ENCODE results near the gene PKN2. TPM values are rescaled to one million over a fixed set of nuclear protein-coding genes. Genes with fewer than 3 reads are reported as not detected.

The PKN2 gene
- total RNA-seq, 1 donor from 2014 or later: 65.1 TPM

DNA sequence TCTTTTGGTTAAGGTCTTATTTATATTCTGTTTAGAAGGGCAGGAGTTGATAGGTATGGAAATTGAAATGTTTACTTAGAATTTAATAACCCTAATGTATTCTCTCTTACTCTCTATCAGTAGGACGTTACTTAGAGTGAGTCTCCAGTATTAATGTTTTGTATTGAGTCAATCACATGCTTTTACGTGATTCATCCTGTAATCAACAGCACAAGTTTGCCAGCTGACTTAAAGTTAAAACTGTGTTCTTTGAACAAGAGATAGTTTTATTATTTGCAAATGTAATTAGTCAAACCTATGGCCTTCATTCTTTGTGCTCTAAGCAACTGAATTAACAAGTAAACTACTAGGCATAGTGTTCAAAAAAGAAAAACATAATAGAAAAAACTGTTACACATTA is 57.3 kb downstream of the PKN2 start:
- no peak for DNase-seq (ENCODE audit: low spot score in 2 of 2, unreplicated experiment in 2 of 2)
- TF ChIP-seq, protein P1, sequence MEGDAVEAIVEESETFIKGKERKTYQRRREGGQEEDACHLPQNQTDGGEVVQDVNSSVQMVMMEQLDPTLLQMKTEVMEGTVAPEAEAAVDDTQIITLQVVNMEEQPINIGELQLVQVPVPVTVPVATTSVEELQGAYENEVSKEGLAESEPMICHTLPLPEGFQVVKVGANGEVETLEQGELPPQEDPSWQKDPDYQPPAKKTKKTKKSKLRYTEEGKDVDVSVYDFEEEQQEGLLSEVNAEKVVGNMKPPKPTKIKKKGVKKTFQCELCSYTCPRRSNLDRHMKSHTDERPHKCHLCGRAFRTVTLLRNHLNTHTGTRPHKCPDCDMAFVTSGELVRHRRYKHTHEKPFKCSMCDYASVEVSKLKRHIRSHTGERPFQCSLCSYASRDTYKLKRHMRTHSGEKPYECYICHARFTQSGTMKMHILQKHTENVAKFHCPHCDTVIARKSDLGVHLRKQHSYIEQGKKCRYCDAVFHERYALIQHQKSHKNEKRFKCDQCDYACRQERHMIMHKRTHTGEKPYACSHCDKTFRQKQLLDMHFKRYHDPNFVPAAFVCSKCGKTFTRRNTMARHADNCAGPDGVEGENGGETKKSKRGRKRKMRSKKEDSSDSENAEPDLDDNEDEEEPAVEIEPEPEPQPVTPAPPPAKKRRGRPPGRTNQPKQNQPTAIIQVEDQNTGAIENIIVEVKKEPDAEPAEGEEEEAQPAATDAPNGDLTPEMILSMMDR (IDR thresholded peaks at IDR 0.05; ENCODE audit: unreplicated experiment): no peak

DNA sequence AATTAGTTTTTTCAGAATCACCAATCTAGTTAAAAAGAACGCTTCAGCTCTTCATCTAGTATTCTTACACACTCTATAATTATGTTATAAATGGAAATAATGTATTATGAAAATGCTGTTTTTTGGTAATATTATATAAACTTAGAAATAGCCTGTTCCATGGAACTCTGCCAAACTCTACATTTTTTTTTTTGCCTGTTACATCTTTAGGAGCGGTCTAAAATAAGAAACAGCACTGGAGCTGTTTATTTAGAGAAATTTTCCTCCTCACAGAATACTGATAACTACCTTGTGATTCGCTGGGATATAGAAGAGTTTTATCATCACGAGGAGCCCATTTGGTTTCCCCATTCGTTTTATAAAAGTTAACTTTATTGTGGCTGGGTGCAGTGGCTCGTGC is 58.5 kb downstream of the PKN2 start:
- TF ChIP-seq, protein P1 (IDR thresholded peaks at IDR 0.05; ENCODE audit: unreplicated experiment): no peak
- DNase-seq (ENCODE audit: low spot score in 2 of 2, unreplicated experiment in 2 of 2): no peak
- peaks cover 1% of the 10 kb centered on the region for H3K4me1 Mint-ChIP-seq
- no peaks in the 10 kb centered on the region for H3K27me3 Mint-ChIP-seq (ENCODE audit: low read depth)
- H3K27ac Mint-ChIP-seq: no peak overlapping the region
- peaks cover 9% of the 10 kb centered on the region for H3K9me3 Mint-ChIP-seq
- no peak overlapping the region for H3K4me3 Mint-ChIP-seq
- peaks cover 36% of the 10 kb centered on the region for H3K36me3 Mint-ChIP-seq

More for the DNA sequence above, 57.3 kb downstream of the PKN2 start:
- Mint-ChIP-seq H3K4me3 (no peak overlapping the region), H3K4me1 (peaks cover 1% of the 10 kb centered on the region), H3K9me3 (peaks cover 9% of the 10 kb centered on the region), H3K27me3 (ENCODE audit: low read depth) (no peaks in the 10 kb centered on the region), H3K36me3 (peaks cover 38% of the 10 kb centered on the region), H3K27ac (no peak overlapping the region)

DNA sequence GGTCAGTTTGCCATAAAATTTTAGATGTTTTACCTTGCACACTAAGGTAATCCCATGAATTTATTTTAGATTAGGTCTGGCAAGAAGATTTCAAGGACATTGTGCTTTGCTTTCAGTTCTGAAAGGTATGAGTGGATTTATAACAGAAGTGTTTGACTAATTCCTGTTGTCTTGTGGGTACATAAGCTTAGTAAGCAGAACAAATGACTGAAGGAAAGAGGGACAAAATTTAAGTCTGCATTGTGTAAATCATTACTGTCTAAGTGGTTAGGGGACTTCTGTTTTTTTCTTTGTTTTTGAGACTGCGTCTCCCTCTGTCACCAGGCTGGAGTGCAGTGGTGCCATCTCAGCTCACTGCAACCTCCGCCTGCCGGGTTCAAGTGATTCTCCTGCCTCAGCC is 60.1 kb downstream of the PKN2 start:
- H3K4me1 Mint-ChIP-seq: peaks cover 1% of the 10 kb centered on the region
- DNase-seq (ENCODE audit: low spot score in 2 of 2, unreplicated experiment in 2 of 2): no peak
- TF ChIP-seq, protein P1 (IDR thresholded peaks at IDR 0.05; ENCODE audit: unreplicated experiment): no peak
- no peaks in the 10 kb centered on the region for H3K27me3 Mint-ChIP-seq (ENCODE audit: low read depth)
- peaks cover 39% of the 10 kb centered on the region for H3K36me3 Mint-ChIP-seq
- no peak overlapping the region for H3K27ac Mint-ChIP-seq
- no peak overlapping the region for H3K4me3 Mint-ChIP-seq
- peaks cover 13% of the 10 kb centered on the region for H3K9me3 Mint-ChIP-seq

DNA sequence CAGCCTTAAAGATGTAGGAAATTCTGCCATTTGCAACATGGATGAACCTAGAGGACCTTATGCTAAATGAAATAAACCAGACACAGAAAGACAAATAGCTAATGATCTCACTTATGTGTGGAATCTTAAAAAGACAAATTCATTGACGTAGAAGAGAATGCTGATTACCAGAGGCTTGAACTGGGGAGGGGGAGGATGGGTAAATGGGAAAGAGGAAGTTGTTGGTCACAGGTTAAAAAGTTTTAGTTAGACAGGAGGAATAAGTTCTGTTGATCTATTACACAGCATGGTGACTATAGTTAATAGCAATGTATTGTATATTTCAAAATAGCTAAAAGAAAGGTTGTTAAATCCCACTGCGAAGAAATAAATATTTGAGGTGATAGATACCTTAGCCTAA is 62.8 kb downstream of the PKN2 start:
- Mint-ChIP-seq H3K27ac (no peak overlapping the region), H3K4me3 (no peak overlapping the region), H3K4me1 (no peaks in the 10 kb centered on the region), H3K27me3 (ENCODE audit: low read depth) (no peaks in the 10 kb centered on the region), H3K9me3 (peaks cover 16% of the 10 kb centered on the region), H3K36me3 (peaks cover 41% of the 10 kb centered on the region)
- no peak for DNase-seq (ENCODE audit: low spot score in 2 of 2, unreplicated experiment in 2 of 2)
- TF ChIP-seq, protein P1 (IDR thresholded peaks at IDR 0.05; ENCODE audit: unreplicated experiment): no peak

DNA sequence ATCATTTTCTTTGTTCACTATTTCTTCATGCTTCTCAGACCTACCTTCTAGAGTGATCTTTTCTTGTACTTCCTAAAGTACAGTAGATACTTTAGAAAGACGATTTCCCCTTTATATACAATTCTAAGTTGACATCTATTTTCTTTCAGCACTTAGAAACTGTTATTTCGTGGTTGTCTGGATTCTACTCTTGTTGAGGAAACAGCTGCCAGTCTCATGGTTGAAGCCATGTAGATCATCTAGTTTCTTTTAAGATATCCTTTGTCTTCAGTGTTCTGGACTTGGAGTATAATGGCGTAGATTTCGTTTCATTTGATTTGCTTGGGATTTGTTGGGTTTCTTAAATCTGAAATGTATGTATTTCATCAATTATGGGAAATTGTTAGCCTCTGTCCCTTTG is 67.6 kb downstream of the PKN2 start:
- Mint-ChIP-seq H3K9me3 (peaks cover 7% of the 10 kb centered on the region), H3K27me3 (ENCODE audit: low read depth) (no peaks in the 10 kb centered on the region)
- TF ChIP-seq, protein P1 (IDR thresholded peaks at IDR 0.05; ENCODE audit: unreplicated experiment): no peak

GRCh38 chr1:88753506-88753905 is 69.4 kb downstream of the PKN2 start:
- H3K27ac Mint-ChIP-seq: no peak overlapping the region

More for the DNA sequence above, 67.6 kb downstream of the PKN2 start:
- Mint-ChIP-seq H3K4me1 (no peaks in the 10 kb centered on the region), H3K27ac (no peak overlapping the region), H3K4me3 (no peak overlapping the region), H3K36me3 (peaks cover 22% of the 10 kb centered on the region)
- DNase-seq (ENCODE audit: low spot score in 2 of 2, unreplicated experiment in 2 of 2): no peak

More at GRCh38 chr1:88753506-88753905, 69.4 kb downstream of the PKN2 start:
- Mint-ChIP-seq H3K36me3 (peaks cover 18% of the 10 kb centered on the region), H3K4me1 (no peaks in the 10 kb centered on the region), H3K4me3 (no peak overlapping the region), H3K27me3 (ENCODE audit: low read depth) (no peaks in the 10 kb centered on the region), H3K9me3 (peaks cover 5% of the 10 kb centered on the region)
- TF ChIP-seq, protein P1 (IDR thresholded peaks at IDR 0.05; ENCODE audit: unreplicated experiment): no peak
- DNase-seq (ENCODE audit: low spot score in 2 of 2, unreplicated experiment in 2 of 2): no peak
